ENCODE results near the gene APBA1.
"Not testable (repeated sequence)": the region's sequence is repeated elsewhere in the genome, so short reads cannot be mapped to it uniquely, and the experiment has no call there.

The APBA1 gene

DNA sequence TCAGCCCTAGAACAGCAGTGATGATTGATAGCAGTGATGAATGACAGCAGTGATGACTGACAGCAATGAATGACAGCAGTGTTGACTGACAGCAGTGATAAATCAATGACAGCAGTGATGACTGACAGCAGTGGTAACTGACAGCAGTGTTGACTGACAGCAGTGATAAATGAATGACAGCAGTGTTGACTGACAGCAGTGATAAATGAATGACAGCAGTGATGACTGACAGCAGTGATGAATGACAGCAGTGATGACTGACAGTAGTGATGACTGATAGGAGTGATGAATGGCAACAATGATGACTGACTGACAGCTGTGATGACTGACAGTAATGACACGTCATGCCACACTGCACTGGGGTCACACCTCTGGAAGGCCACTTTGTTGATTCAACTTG lies 240.4 kb downstream of the APBA1 start:
- no peak for DNase-seq

DNA sequence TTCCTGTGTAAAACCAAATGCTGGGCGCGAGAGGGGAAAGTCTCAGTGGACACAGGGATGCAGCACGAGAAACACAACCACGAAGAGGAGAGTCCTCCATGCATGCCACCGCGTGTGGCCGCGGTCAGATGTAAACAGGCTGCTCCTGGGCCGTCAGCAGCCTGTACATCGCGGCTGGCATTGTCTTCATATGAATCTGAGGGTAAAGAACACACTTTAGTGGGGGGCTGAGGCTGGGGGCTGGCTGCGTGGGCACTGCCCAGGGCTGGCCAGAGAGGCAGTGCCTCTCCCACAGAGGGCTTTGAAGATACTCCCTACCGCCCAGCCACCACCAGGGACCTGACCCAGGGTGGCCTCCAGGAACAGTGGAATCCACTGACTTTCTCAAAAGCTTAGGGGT lies 241.0 kb downstream of the APBA1 start:
- no peak for DNase-seq

DNA sequence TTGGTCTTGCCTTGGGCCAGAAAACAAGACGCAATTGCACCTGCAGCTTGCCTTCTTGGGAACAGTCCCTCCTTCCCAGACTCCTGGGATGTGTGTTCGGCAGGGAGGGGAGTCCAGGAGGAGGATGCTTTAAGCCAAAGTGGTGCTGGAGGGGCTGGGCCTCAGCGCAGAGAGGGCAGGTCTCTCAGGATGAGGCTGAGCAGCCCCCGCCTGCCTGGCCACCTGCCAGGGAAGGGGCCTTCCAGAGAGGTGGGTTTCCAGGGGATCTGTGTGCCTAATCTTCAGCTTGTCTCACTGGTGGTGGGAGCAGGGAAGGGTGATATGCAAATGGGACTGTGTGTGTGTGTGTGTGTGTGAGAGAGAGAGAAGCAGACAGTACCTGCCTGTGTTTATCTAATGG lies 242.0 kb downstream of the APBA1 start:
- no peak for DNase-seq

DNA sequence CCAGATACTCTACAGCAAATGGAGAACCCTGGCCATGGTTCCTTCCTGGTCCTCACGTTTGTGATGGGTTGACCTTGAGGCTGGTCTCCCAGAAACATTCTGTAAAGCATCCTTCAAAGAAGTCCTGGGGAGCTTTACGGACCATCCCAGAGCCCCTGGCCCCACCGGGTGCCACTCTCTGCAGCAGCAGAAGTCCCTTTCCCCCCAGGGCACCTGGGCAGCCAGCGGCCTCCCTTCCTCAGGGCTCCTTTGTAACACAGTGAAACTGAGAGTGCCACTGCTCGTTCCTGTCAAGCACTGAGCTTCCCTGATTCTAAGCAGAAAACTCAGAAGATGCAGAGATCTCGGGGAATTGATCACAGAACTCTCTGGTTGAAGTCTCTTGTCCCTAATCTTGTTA lies 242.9 kb downstream of the APBA1 start:
- DNase-seq, result no peak

DNA sequence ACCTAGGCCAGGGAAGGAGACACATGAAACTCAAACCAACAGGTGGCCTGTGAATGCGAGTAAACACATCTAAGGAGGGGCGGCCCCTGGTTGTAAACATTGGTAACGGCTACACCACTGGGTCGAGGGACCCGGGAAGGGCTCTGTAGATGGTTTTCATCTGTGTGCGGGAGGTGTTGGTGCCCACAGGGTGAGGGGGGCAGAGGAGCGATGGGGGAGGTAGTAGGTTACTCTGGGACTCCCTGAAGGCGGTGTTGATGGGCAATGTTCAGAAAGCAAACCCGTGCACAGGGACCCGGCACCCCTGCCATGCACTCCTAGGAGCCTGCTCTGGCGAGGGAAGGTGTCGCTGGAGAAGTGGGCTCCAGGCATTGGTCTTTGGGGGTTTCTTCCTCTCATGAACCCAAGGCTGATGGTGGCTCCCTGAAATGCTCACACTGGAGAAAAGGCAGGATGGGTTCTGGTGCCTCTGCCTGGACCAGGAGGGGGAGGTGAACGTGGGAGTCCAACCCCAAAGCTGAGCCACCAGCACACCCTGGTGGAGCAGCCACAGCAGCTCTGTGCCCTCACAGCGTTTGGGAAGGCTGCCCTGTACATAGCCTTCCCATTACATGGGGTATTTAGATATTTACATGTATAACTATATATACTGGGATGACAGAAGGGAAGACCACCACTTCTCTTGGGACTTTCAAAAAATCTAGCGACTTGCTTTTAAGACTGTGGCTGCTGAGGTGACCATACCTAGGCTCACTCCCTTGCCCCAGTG lies 244.0 kb downstream of the APBA1 start:
- no peak for DNase-seq

DNA sequence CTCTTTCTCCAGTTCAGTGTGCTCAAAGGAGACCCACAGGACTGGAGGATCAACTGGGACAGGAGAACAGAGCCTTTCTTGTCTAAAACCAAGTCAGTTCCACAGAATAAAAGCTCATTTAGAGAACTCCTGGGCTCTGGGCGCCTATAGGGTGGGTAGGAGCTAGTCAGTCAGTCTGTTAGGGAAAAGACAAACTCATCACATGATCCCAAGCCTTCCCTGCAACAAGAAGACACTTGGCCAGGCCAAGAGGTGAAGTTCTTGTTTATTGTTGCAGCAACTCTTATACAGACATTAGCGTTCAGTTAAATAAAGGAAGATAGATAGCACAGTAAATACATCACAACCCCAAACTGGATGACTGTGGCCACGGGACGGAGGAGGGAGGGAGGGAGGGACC lies 244.9 kb downstream of the APBA1 start:
- no peak for DNase-seq

DNA sequence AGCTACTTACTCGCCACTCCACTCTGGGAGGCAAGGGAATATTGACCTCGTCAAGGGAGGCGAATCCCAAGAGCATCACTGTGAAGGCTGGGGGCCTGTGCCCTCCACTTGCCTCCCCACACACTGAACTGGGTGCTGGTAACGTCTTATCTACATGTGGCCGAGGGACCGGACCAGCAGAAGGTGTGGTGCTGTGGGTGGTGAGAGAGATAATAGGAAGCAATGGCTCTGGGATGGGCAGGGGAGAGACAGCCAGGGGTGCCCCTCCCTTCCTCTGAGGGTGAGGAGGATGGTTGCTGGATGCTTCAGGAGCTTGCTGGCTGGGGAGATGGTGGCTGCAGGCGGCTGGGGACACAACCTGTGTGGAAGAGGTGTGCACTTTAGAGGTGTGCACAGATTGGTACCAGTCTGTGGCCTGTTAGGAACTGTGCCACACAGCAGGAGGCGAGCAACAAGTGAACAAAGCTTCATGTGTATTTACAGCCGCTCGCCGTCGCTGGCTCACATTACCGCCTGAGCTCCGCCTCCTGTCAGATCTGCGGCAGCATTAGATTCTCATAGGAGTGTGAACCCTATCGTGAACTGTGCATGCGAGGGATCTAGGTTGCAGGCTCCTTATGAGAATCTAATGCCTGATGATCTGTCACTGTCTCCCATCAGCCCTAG lies 246.9 kb downstream of the APBA1 start:
- no peak for DNase-seq

DNA sequence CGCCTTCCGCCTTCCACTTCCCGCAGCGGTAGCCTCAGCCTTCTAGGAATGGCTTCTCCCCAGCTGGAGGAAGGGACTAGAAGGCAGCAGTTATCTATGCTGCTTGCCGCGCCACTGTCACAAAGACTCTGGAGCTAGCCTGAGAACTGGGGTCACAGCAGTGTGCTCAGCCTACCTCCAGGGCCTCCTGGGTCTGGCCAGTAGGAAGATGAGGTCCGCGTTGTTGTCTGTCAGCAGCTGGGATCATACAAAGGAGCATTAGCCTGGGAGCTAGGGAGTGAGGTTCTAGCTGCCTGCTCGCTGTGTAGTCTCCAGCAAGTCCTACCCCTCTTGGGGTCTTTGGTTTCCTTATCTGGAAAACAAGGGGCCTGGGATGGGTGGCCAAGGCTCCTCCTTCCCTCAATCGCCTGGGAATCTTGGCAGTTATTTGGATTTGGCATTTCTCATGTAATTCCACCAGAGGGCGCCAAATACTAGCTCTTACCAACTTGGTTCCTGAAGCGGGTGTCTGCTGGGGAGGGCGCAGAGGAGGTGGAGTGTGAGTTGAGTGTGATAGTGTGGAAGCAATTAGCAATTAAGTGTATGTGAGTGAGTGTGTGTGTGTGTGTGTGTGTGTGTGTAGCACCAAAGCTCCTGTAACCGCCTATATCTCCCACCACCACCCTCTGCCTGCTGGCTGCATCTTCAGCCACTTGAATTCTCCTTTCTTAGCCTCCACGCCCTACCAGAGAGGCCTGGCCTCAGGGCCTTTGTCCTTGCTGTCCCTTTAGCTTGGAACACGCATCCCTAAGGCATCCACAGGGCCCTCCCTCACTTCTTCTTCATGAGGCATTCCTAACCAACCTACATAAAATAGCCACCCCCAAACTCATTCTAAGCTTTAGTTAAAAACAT lies 250.0 kb downstream of the APBA1 start:
- peak; percentile 30 for DNase-seq

DNA sequence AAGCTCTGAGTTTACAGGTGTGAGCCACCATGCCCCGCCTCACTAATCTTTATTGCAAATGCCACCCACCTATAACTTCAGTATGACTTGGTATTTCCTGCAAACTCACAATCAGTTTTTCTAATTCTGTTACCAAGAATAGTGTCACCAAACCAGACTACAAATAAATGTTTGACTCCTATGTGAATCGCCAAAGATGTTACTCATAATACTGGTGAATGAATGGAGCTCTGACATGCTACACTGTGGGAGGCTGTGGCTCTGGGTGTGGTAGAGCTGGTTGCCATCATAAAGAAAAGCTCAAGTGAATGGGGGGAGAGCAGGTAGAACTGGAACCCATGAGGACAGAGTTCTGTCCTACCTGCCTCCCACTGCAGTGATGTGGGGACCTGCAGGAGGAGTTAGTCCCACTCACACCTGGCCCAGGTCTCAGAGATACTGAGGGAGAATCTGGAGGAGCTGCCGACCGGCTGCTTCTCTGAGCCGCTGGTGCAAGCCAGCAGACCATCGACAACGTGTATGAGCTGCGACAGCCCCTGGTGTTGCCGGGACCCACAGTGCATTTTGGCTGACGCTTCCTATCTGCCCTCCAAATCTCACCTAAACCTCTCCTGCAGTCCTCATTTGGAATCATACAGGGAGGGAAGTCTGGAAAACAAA lies 251.4 kb downstream of the APBA1 start:
- no peak for DNase-seq

DNA sequence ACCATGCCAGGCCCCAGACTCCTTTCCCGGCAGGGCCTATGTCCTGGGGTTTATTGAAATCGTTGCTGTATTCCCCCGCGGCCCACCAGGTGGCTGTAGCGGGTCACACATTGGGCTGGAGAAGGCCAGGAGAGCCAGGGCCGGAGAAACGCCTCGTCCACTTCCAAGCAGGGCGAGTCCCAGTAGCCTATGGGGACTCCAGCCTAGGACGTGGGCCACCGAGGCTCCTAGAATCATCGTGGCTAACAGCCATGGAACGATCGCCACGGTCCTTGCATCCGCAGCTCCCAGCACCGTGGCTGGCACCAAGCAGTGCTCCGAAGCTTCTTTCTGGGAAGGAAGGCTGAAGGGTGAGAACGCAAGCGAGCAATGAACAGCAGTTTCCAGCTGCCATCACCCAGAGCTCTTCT lies 259.4 kb downstream of the APBA1 start:
- no peak for DNase-seq

DNA sequence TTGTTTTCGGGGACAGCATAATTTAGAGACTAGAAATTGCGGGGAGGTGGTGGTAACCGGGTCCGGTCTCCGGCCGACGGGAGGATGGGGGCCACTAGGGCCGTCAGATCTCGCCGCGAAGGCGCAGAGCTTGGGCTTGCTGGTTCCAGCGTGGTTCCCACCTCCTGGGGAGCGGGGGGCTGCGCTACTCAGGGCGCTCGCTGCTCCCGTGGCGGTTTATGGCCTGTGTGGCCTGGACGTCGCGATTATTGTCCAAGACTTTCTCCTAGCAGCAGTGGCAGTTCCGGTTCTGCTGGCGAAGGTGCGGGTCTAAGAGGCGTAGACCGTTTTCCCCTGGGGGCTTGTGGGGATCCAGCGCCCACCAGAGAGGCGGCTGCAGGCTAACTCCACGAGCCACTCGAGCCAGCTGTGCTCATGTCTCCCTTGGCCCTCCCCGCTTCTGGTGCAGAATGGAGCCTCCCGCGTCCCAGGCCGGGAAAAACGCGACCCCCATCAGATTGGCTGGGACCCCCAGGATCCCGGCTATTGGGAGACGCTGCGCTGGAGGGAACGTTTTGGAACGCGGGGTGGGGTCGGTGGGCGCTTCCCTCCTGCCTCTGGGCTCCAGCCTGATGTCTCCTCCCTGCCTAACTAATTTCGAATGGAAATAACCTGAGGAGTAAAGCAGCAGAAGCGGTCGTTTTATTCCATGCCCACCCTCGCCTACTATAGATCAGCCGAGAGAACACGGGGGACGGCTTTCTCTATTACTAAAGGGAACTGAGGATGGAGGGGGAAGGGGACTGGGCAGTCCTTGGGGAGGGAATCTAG lies 260.0 kb downstream of the APBA1 start:
- no peak for DNase-seq

DNA sequence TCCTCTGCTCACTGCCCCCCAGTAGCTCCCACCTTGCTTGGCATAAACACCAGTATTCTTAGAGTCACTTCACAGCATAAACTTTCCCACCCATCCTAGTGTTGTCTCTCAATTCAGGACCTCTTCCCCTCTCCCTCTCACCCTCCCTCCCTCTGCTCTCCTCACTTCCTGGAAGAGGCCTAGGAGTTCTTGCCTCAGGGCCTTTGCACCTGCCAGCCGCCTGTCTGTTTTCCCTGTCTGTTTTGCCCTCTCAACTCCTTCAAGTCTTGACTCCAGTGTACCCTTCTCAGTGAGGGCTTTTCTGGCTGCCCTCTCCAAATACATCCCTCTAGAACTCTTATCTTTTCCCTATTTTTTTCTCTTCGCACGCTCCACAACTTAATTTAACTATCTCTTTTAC lies 260.9 kb downstream of the APBA1 start:
- DNase-seq, result no peak

DNA sequence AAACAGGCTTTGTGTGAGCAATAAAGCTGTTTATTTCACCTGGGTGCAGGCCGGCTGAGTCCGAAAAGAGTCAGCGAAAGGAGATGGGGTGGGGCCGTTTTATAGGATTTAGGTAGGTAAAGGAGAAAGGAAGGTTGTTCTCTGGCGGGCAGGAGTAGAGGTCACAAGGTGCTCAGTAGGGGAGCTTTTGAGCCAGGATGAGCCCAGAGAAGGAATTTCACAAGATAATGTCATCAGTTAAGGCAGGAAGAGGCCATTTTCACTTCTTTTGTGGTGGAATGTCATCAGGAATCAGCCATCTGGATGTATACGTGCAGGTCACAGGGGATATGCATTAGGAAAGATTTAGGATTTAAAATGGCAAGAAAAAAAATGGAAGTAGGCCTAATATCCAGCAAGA lies 262.2 kb downstream of the APBA1 start:
- DNase-seq, result not testable (repeated sequence)

DNA sequence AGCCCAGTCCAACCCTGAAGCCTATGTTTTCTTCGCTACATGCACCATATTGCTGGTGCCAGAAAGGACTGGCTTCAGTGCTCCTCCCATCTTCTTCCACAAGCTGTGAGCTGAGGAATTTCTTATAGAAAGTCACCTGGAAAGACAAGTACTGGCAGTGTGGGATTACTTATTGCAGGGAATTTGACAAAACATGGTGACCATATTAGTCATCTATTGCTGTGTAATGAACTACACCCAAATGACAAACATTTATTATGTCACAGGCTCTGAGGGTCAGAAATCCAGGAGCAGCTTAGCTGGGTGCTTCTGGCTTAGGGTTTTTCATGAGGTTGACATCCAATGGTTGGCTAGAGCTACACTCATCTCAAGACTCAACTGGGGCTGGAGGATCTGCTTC lies 271.7 kb downstream of the APBA1 start:
- DNase-seq, result no peak

DNA sequence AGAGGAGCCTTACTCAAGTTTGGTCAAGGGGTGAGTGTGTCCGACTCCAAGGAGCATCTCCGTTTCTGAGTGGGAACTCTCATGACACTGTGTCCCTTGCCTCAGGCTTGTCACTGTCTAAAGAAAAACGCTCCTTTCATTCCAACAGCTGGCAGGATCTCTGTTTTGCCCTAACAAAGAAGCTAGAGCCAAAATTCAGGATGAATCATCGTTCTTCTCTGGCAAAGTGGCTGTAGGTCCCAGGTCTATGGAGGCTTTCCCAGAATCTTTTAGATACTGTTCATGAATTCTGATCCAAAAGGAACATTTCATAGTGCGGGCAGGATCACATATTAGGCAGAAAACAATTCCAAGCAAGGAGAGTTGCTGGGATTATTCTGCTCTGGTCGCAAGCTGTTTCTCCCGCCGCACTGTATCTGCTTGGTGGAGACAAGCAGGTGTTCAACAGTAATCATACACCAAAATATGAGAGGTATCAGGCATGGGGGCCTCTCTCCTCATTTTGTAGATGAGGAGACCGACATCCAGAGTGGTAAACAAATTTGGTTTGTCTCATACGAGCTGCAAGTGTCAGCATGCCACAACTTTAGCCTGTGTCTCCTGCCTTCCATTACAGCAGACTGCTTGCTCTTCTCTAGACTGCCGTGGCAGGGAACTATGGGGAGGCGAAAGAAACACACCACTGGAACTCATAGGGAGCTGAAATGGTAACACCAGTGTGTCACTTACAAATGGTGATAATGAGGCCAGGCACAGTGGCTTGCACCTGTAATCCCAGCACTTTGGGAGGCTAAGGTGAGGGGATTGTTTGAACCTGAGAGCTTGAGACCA lies 274.6 kb downstream of the APBA1 start:
- DNase-seq, result no peak

DNA sequence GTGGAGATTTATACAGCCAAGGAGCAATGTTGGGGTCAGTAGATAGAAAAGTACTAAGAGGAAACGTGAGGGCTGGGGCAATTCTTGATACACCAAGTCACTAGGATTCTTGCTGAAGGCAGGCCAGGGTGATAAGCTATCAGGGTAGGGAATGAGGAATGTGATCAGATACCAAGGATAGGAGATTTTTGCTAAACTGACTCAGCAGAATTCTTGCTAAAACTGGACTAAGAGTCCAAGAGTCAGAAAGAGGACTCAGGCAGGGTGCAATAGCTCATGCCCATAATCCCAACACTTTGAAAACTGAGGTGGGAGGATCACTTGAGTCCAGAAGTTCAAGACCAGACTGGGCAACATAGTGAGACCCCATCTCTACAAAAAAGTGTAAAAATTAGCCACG lies 275.4 kb downstream of the APBA1 start:
- no peak for DNase-seq

DNA sequence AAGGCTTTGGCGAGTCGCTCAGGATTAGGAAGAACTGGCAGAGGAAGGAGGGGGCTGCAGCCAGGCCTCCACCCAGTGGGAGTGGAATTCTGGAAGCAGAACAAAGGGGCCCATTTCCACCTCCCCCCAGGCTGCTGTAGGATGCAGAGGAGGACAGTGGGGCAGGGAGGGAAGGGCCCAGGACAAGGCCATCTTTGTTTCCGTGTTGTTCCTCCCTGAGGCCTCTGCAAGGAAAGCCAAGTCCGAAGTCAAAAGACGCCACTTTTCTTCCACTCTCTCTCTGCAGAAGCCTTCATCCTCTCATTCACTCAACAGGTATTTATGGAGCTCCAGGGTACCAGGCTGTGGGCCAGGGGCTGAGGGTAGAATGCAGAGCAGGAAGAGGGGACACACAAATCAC lies 276.5 kb downstream of the APBA1 start:
- no peak for DNase-seq

DNA sequence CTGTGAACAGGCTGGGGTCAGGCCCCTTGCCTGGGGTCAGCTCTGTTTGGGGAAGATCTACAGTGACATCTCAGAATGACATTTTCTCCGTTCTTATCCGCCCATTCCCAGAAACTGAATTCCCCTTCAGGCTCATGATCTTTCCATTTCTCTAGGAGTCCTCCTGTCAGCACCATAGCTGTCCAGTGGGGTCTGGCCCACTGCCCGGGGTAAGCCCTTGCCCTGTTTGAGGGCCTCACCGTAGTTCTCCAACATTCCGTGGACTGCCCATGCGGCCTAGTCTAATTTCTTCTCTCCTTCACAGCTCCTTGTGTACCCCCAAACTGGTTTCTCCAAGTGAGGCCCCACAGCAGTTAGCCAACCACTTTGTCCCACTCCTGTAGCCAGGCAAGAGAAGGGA lies 278.7 kb downstream of the APBA1 start:
- no peak for DNase-seq

DNA sequence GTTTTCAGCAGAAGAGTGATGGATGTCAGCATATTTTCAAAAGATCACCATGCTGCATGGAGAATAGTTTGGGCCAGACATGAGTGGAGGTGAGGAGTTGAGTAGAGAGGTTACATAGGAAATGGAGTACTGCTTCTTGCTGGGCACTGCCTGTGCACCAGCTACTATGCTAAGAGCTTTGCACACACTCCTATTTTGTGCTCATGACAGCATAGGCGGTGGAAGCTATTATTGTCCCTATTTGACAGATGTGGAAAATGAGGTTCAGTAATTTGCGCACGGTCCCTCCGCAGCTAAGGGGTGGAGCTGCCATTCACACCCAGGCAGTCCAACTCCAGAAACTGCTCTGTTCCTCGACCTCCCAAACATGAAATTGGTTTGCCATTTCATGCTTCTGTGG lies 279.3 kb downstream of the APBA1 start:
- DNase-seq, result no peak

DNA sequence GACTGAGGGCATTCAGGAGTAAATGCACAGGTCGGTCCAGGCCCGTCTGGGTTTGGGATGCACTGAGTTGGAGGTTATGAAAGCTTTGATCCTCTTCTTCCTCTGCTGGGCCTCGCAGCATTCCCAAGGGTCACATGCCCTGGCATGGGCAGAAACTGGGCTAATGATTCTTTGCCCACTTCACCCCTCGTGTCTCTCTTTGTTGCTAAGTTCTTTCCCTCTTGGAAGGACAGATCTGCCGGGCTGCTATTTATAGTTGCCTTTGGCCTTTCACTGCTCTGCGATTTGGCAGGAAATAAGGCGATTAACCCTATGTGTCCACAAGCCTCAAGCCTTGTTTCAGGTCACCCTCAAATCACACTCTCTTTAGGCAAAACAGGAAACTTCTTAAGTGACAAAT lies 280.2 kb downstream of the APBA1 start:
- DNase-seq, result no peak

DNA sequence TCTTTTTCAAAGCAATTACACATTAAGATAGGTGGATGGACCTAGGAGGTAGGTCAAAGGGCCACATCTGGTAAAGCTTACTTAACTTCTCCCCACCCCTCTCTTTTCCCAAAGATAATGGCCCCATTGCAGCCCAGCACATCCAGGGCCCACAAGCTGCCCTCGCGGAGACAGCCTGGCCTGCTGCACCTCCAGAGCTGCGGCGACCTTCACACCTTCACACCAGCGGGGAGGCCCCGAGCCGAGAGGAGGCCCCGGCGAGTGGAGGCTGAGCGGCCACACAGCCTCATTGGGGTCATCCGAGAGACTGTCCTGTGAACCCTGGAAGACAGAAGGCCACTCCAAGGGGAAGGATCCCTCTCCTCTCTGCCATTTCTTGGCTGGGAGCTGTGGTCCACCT lies 280.7 kb downstream of the APBA1 start:
- DNase-seq, result no peak
